ENCODE results near the gene CDC42. TPM values are rescaled to one million over a fixed set of nuclear protein-coding genes. Genes with fewer than 3 reads are reported as not detected.
A peak's percentile ranks its signal among the peaks of the same experiment; 100 is the strongest.

Gene CDC42
- total RNA-seq, 1 donor from 2014 or later, result 339 TPM

DNA sequence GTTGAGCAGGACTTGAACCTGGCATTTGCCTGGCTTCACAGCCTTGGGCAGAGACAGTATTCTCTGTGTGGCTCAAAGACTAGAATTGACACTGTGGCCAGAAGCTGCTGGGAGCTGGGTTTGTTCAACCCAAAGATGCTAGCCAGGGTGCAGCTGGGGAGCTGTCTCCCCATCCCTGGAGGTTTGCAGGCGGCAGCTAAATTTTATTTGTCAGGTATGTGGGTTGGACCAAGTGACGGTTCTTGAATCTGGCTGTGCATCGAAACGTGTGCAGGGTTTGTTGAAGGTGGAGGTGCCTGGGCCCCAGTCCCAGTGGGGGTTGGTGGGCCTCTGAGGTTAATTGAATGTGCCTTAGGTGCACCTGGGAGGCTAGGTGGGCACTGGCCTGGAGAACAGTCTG is 78.6 kb downstream of the CDC42 start:
- DNase-seq (ENCODE audit: low read depth), result no peak
- H3K4me3 ChIP-seq (ENCODE audit: low read depth, low read length), result no peak overlapping the region
- no peak for TF ChIP-seq CTCF (conservative IDR thresholded peaks at IDR 0.05; ENCODE audit: low read depth, low read length)

DNA sequence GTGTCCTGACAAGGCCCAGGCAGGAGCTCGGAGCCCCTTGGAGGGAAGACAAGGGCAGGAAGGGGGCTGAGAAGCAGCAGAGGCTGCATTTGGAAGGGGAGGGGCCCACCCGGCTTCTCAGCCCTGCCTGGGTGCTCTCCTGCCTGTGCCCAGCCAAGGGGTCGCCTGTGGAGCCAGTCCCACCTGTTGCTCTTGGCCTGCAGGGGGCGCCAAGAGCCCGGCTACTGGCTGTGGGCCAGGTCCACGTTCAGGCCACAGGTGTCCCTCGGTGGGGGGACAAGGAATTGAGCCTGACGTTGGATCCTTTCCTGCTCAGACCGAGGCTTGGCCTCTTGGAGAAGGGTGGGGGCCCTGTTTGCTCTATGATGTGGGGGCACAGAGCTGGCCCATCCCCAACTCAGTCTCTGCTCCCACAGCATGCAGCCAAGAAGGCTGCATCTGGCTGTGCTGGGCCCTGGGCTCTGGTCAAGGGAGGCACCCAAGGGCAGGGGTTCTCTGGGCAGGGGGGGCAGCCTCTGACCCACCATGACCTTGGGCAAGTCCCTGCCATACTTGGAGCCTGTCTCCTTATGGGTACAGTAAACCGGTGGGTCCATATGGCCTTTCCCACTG is 79.5 kb downstream of the CDC42 start:
- DNase-seq (ENCODE audit: low read depth), result no peak
- TF ChIP-seq CTCF (conservative IDR thresholded peaks at IDR 0.05; ENCODE audit: low read depth, low read length), result peak; percentile 78
- no peak overlapping the region for H3K4me3 ChIP-seq (ENCODE audit: low read depth, low read length)

DNA sequence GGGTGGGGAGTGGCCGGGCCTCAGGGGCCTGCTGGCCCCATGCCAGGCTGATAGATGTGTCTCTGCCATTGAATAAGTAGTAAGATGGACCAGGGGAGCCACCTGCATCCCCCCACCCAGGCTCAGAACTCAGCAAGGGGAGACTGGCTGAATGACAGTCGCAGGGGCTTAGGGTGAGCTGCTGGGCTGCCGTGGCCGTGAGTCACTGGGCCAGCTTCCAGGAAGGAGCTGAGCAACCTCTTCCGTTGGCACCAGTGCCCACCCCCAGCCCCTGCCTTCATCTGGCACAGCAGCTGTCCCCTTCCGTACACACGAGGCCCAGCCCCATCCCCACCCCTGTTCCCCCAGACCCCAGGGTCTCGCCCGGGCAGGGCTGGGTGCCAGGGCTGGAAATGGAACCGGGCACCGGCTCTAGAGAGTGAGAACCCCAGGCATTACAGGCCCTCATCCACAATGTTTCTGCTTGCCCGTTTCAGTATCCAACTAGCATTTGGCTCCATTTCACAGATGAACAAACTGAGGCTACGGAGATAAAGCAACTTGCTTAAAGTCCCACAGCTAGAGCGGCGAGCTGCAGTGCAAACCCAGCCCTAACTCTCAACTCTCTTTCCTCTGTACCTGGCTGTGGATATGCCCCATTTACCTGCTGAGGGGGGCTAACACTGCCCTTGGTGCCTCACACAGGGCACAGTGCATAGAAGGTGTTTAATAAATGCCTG is 80.2 kb downstream of the CDC42 start:
- DNase-seq (ENCODE audit: low read depth), result no peak
- no peak for TF ChIP-seq CTCF (conservative IDR thresholded peaks at IDR 0.05; ENCODE audit: low read depth, low read length)
- H3K4me3 ChIP-seq (ENCODE audit: low read depth, low read length), result no peak overlapping the region

DNA sequence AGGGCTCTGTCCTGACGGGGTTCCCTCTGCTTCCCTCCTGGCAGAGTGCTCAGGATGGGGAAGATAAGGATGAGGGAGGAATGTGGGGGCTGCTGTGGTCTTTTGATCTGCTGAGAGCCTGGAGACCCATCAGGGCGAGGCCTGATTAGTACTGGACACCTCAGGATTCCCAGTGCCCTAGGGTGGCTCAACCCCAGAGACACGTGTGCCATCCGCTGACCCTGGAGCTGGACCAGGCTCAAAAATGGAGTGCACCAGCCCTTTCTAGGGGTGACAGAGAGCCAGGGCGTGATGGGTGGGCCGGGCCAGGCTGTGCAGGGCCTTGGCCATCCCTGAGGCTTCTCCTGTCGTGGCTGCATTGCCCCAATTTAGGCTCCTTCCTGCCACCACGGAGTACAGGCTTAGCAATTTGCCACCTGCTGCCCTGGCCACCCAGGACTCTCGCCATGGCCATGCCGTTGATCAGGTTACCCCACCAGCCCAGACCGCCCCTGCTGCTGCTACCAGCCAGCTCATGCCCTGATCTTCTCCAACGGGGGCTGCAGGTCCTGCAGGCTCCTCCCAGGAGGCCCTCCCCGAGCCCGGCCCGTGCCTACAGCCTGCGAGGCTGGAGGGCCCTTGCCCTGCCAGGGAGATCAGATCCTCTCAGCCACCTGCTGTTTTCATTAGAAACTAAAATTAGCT is 80.9 kb downstream of the CDC42 start:
- no peak for DNase-seq (ENCODE audit: low read depth)
- no peak for TF ChIP-seq CTCF (conservative IDR thresholded peaks at IDR 0.05; ENCODE audit: low read depth, low read length)
- no peak overlapping the region for H3K4me3 ChIP-seq (ENCODE audit: low read depth, low read length)

DNA sequence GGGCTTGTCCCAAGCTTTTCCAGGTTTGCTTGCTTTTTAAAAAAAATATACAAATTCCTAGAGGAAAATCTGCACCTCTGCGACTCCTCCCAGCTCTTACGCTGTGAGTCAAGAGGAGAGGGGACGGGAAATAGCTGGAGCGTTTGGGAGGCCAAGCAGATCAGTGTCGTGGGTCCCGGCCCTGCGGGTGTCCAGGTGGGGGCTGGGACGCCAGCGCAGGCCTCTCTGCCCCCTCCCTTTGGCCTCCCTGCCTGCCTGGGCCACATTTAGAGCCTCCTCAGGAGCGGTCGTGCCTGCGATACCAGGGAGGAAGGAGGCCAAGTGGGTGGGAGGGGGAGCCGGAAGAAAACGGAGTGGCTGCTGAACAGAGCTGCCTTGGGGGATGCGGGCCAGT is 81.4 kb downstream of the CDC42 start:
- no peak overlapping the region for H3K4me3 ChIP-seq (ENCODE audit: low read depth, low read length)
- TF ChIP-seq CTCF (conservative IDR thresholded peaks at IDR 0.05; ENCODE audit: low read depth, low read length), result no peak
- DNase-seq (ENCODE audit: low read depth), result no peak

DNA sequence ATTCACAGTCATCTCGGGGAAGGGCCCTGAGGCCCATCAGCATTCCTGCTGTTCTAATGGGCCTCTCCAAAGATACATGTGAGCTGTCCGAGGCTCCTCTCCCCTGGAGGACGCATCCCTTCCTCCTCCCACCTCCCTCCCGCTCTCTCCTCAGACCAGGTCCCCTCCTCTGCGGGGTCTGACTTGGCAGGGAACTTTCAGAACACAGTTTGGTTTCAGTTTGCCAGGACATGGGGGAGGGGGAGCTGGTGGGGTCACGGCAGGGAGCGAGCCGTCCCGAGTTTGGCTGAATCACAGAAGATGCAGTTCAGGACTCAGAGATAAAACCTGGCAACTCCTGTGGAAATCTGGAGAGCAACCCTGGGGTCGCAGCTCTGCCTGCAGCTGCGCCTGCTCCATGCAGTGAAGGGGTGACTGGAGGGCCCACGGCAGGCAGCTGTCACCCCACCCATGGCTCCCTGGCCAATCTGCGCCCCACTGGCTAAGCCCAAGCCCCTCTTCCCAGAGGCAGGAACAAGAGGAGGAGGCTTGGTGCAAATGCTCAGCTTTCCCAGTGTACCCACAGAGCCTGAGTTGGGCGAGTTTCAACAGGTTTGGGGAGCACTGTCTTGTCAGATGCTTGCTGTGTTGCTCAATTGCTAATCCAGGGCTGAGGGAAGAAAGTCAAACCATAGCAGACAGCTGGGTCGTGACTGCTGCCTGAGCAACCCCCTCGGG is 84.7 kb downstream of the CDC42 start:
- H3K4me3 ChIP-seq (ENCODE audit: low read depth, low read length), result no peak overlapping the region
- DNase-seq (ENCODE audit: low read depth), result no peak
- no peak for TF ChIP-seq CTCF (conservative IDR thresholded peaks at IDR 0.05; ENCODE audit: low read depth, low read length)

Measured in epithelial cell of proximal tubule (primary cell).